Measurements from ENCODE around the gene TMEM134. TPM values are rescaled to one million over a fixed set of nuclear protein-coding genes. Genes with fewer than 3 reads are reported as not detected.

The TMEM134 gene
- total RNA-seq, 4 donors from 2014 or later: 6.9 to 59.5 (median 36.0) TPM

GRCh38 chr11:67506426-67507051, 37.5 kb upstream of the TMEM134 start:
- peak overlapping the region; percentile 90 to 93 for H3K27ac ChIP-seq
- intact Hi-C loops (cut with DNase I; ENCODE audit: low total_unique reads): loop anchor here (5.0 kb wide), 1 partner anchor 109 kb away; no protein-coding TSS in a partner anchor
- TF ChIP-seq CTCF (IDR thresholded peaks at IDR 0.05) (no peak), POLR2A (IDR thresholded peaks at IDR 0.05) (no peak)
- no peak for DNase-seq
- peaks cover 0 to 18% of the 10 kb centered on the region in 2 donors for H3K4me1 ChIP-seq
- H3K9me3 ChIP-seq: no peaks in the 10 kb centered on the region
- no peak overlapping the region for H3K4me3 ChIP-seq
- no peaks in the 10 kb centered on the region for H3K36me3 ChIP-seq
- no peaks in the 10 kb centered on the region for H3K27me3 ChIP-seq

DNA sequence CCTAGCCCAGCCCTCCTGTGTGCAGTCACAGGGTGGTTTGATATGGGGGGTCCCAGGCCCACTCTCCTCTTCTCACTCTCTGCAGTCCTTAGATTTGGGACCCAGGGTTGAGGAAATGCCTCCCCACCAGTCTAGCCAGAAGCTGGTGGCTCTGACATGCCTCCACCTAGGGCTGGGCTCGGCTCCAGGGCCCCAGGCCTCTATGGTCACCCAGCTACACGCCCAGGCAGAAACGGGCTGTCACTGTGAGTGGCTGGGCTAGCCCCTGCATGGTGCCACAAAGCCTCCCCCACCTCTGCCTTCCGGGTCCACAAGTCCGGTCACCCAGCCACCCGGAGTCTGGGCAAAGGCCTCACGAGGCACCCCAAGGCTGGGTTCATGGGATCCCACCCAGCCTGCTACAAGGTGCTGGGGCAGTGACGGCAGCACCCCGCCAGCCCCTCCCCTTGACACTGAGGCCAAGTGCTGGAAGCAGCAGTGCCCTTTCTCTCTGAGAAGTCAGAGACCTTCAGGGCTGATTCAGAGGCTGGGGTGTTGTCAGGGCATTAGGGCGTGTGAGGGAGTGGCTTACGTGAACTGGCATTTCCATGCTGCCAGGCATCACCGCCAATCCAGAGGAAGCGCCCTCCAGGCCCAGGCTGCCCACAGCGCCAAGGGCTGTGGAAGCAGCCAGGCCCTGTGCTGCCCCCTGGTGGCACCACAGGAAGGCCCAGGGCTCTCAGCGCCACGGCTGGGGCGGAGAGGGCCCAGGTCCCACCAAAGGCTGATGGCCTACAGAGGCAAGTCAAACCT, 36.8 kb upstream of the TMEM134 start:
- no peaks in the 10 kb centered on the region for H3K36me3 ChIP-seq
- peak overlapping the region; percentile 76 to 93 for H3K27ac ChIP-seq
- peak overlapping the region; percentile 35 to 51 for H3K4me3 ChIP-seq
- no peaks in the 10 kb centered on the region for H3K27me3 ChIP-seq
- peaks cover 0 to 18% of the 10 kb centered on the region in 2 donors for H3K4me1 ChIP-seq
- no peaks in the 10 kb centered on the region for H3K9me3 ChIP-seq
- DNase-seq: peak; percentile 79 to 81
- intact Hi-C loops (cut with DNase I; ENCODE audit: low total_unique reads): loop anchor here (5.0 kb wide), 1 partner anchor 108 kb away; no protein-coding TSS in a partner anchor
- peak; percentile 90 to 97 (median 96) for TF ChIP-seq CTCF (IDR thresholded peaks at IDR 0.05)
- TF ChIP-seq POLR2A (IDR thresholded peaks at IDR 0.05): peak; percentile 35 to 50

DNA sequence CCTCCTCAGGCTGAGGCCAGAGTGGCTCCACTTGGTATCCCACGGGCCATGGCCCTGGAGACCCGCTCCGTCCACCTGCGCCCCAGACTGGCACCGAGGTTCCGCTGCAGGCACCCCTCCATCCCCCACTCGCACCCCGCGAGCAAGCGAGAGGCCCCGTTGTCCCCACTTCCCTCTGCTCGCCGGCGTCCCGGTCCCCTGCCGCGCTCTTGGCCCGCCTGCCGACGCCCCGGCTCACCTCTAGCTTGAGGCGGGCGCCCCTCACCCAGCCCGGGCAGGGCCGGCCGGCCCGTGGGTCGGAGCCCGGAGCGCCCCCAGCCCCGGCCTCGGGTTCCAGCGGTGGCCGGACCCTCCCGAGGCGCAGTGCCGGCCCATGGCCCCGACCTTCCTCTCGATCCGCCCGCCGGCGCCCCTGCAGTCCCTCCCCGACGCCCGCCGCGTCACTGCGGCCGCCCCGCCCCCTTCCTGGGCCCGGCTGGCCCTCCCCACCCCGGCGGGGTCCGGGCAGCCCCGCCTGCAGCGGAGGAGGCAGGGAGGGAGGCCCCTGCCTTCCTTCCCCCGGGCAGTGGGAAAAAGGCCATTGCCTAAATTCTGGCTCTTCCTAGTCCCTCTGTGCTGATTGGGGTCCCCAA, 36.0 kb upstream of the TMEM134 start, which contains the start of gene PITPNM1:
PITPNM1 (minus strand) TSS at position 414 of the 632 bp plus-strand sequence. CDS start 1,183 bp downstream, outside the sequence.
- Histone ChIP-seq H3K4me1 (peaks cover 0 to 18% of the 10 kb centered on the region in 2 donors), H3K9me3 (no peaks in the 10 kb centered on the region), H3K4me3 (peak within 1 kb of the TSS; percentile 35 to 51), H3K36me3 (no peaks in the 10 kb centered on the region), H3K27me3 (no peaks in the 10 kb centered on the region), H3K27ac (peak within 1 kb of the TSS; percentile 76 to 93)
- intact Hi-C loops (cut with DNase I; ENCODE audit: low total_unique reads): loop anchor here (5.0 kb wide), 1 partner anchor 108 kb away; no protein-coding TSS in a partner anchor
- peak in 1 of 4 experiments; percentile 2 for TF ChIP-seq CTCF (IDR thresholded peaks at IDR 0.05)
- no peak for TF ChIP-seq POLR2A (IDR thresholded peaks at IDR 0.05)
- DNase-seq: peak in 1 of 2 donors; percentile 68

DNA sequence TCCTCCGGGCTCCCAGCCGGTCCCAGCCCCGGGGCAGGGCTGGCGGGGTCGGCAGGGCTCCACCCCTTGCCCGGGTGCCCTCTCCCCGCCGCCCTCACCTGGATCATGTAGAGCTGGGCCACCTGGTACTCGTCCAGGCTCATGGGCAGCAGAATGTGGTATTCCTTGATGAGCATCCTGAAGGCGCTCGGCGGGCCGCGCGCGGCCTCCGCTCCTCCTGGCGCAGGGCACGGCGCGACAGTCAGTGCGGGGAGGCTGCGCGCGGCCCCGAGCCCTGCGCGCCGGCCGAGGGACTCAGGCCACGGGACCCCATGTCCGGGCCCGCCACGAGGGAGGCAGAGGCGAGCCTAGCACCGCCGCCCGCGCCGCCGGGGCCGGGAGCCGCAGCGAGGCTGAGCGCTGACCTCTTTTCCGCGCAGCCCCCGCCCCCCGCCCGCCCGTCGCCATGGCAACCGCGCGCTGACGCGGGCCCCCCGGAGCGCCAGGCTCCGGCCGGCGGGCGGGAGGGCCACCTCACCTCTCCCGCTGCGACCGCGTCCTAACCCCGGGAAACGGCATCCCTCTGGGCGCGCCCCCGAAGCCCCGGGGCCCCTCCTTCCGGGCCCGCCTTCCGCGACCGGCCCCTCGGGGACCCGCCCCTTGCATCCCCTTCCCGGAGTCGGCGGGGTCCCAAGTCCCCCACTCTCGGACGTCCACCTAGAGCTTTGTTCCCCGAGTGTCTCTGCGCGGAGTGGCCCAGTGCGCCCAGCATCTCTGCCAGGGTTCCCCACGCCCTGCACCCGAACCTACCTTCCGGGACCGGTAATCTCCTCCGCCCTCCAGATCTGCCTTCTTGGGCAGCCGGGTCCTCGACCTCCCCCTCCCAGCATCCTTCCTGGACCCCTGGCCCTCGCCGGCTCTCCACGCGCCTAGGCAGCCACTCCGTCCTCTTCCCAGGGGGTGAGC, 35.2 kb upstream of the TMEM134 start:
- no peaks in the 10 kb centered on the region for H3K9me3 ChIP-seq
- no peaks in the 10 kb centered on the region for H3K27me3 ChIP-seq
- no peak for TF ChIP-seq CTCF (IDR thresholded peaks at IDR 0.05)
- TF ChIP-seq POLR2A (IDR thresholded peaks at IDR 0.05): no peak
- H3K27ac ChIP-seq: peak overlapping the region; percentile 76 to 93
- intact Hi-C loops (cut with DNase I; ENCODE audit: low total_unique reads): no loop called here
- peak overlapping the region; percentile 35 to 51 for H3K4me3 ChIP-seq
- DNase-seq: no peak
- peaks cover 0 to 18% of the 10 kb centered on the region in 2 donors for H3K4me1 ChIP-seq
- no peaks in the 10 kb centered on the region for H3K36me3 ChIP-seq
